Fibroblast of lung (primary cell): ENCODE measurements around the gene TRA2B. TPM values are rescaled to one million over a fixed set of nuclear protein-coding genes. Genes with fewer than 3 reads are reported as not detected.

ENCODE experiments used
- DNase-seq, 2 donors: peaks; one replicate each; pipeline versions ENCODE4 v3.0.0 to v3.0.0-alpha.2; 2010; ENCODE audit warnings: low read depth in 2 of 2
- H2AFZ ChIP-seq: 2 replicates; pipeline ENCODE4 v1.5.1; 2012; ENCODE audit warnings: low read length, control low read depth, inconsistent platforms
- H3K27ac ChIP-seq: 2 replicates; pipeline ENCODE4 v1.5.1; 2011; ENCODE audit warnings: low read length, control low read depth; ENCODE audit not compliant: insufficient read depth
- H3K27me3 ChIP-seq: 2 replicates; pipeline ENCODE4 v1.5.1; 2011; ENCODE audit warnings: mild to moderate bottlenecking, low read length; ENCODE audit not compliant: control insufficient read depth, insufficient read depth
- H3K36me3 ChIP-seq: 2 replicates; pipeline ENCODE4 v1.5.1; 2011; ENCODE audit warnings: low read length; ENCODE audit not compliant: control insufficient read depth, insufficient read depth
- H3K4me1 ChIP-seq: 2 replicates; pipeline ENCODE4 v1.5.1; 2011; ENCODE audit warnings: low read length; ENCODE audit not compliant: control insufficient read depth, insufficient read depth; ENCODE audit errors: extremely low read depth
- H3K4me2 ChIP-seq: 2 replicates; pipeline ENCODE4 v1.5.1; 2011; ENCODE audit warnings: low read length, control low read depth; ENCODE audit not compliant: insufficient read depth; ENCODE audit errors: extremely low read depth
- H3K4me3 ChIP-seq, 4 experiments: fragments of 200-600 bp in 1 of 4; sonication (generic) in 1 of 4; replicated peaks in 1 of 4; 2 replicates each; pipeline ENCODE4 v1.5.1; 2011 to 2016; ENCODE audit warnings: low read length in 4 of 4, low read depth in 3 of 4, mild to moderate bottlenecking in 3 of 4, control low read depth in 2 of 4, inconsistent platforms in 1 of 4, mixed read lengths in 1 of 4; ENCODE audit not compliant: insufficient read depth in 1 of 4; ENCODE audit errors: control extremely low read depth in 1 of 4
- H3K79me2 ChIP-seq: 2 replicates; pipeline ENCODE4 v1.5.1; 2012; ENCODE audit warnings: mild to moderate bottlenecking, low read length, inconsistent platforms; ENCODE audit not compliant: control insufficient read depth, insufficient read depth
- H3K9ac ChIP-seq: 2 replicates; pipeline ENCODE4 v1.5.1; 2011; ENCODE audit warnings: mild to moderate bottlenecking, low read length, control low read depth; ENCODE audit not compliant: insufficient read depth
- H3K9me3 ChIP-seq: 2 replicates; pipeline ENCODE4 v1.5.1; 2012; ENCODE audit warnings: low read depth, low read length; ENCODE audit not compliant: control insufficient read depth, insufficient read depth
- H4K20me1 ChIP-seq: 2 replicates; pipeline ENCODE4 v1.5.1; 2011; ENCODE audit warnings: low read length; ENCODE audit not compliant: control insufficient read depth, insufficient read depth; ENCODE audit errors: extremely low read depth
- CTCF ChIP-seq, 2 donors: IDR thresholded peaks in 1 of 2; conservative IDR thresholded peaks in 1 of 2; 1 replicate in 1 of 2; 2 replicates in 1 of 2; pipeline ENCODE4 v1.5.1; 2011 to 2012; ENCODE audit warnings: low read length in 2 of 2, control low read depth in 1 of 2, inconsistent platforms in 1 of 2, low read depth in 1 of 2, mild to moderate bottlenecking in 1 of 2
- EZH2 ChIP-seq: IDR thresholded peaks from 2 replicates; pipeline ENCODE4 v1.5.1; 2012; ENCODE audit warnings: low read length, control low read depth, mild to moderate bottlenecking; ENCODE audit errors: missing control alignments
- polyA plus RNA-seq, 2 donors: library from polyadenylated mRNA; depleted of rRNA in 1 of 2; stranded (reverse) in 1 of 2; unstranded in 1 of 2; fragments of >200 nt; gene quantifications; 2 replicates each; pipeline ENCODE4 v1.2.1, GENCODE V29; 2011 to 2012; ENCODE audit warnings: missing spikeins in 1 of 2
- total RNA-seq: library from RNA; depleted of rRNA; stranded (reverse); fragments of >200 nt; gene quantifications from 2 replicates; pipeline ENCODE4 v1.2.1, GENCODE V29; 2014

Gene TRA2B
- total and polyA plus RNA-seq, 2 donors (not counting 1 experiment from before 2014, with no cell fraction given) = 117 to 140 TPM

GRCh38 chr3:185866995-185867394 lies 70.8 kb downstream of the TRA2B start:
- Histone ChIP-seq H4K20me1 (no peaks in the 10 kb centered on the region), H3K4me3 (no peak overlapping the region), H3K27me3 (peaks cover 16% of the 10 kb centered on the region), H3K9me3 (no peaks in the 10 kb centered on the region), H3K79me2 (no peaks in the 10 kb centered on the region), H3K4me2 (no peak overlapping the region), H3K36me3 (no peaks in the 10 kb centered on the region), H3K27ac (no peak overlapping the region), H3K9ac (no peak overlapping the region), H2AFZ (no peak overlapping the region), H3K4me1 (no peaks in the 10 kb centered on the region)
- no peak for TF ChIP-seq EZH2
- TF ChIP-seq CTCF (conservative IDR thresholded peaks at IDR 0.05 in 1 of 2, IDR thresholded peaks at IDR 0.05 in 1 of 2; ENCODE audit: low read depth in 1 of 2, low read length in 2 of 2) = no peak
- no peak for DNase-seq

GRCh38 chr3:185866555-185866954 lies 71.3 kb downstream of the TRA2B start:
- Histone ChIP-seq H3K36me3 (no peaks in the 10 kb centered on the region), H3K4me1 (no peaks in the 10 kb centered on the region), H3K9ac (no peak overlapping the region), H3K4me2 (no peak overlapping the region), H3K9me3 (no peaks in the 10 kb centered on the region), H3K27ac (no peak overlapping the region), H2AFZ (no peak overlapping the region), H3K79me2 (no peaks in the 10 kb centered on the region), H4K20me1 (no peaks in the 10 kb centered on the region), H3K4me3 (no peak overlapping the region), H3K27me3 (peaks cover 16% of the 10 kb centered on the region)
- TF ChIP-seq CTCF (conservative IDR thresholded peaks at IDR 0.05 in 1 of 2, IDR thresholded peaks at IDR 0.05 in 1 of 2; ENCODE audit: low read depth in 1 of 2, low read length in 2 of 2) (no peak), EZH2 (no peak)
- DNase-seq = no peak

Other genes with a start within 250 kb of the TRA2B start
- 26.2 and 46.1 TPM in 2 replicates for gene IGF2BP2, start 113.0 kb downstream of the TRA2B start, total RNA-seq
- gene IGF2BP2, start 113.0 kb downstream of the TRA2B start, polyA plus RNA-seq = 5.5 and 7.1 TPM in 2 replicates
- 15.4 and 24.9 TPM in 2 replicates for gene ETV5, start 171.1 kb upstream of the TRA2B start, total RNA-seq
- gene ETV5, start 171.1 kb upstream of the TRA2B start, polyA plus RNA-seq = 23.1 and 43.1 TPM in 2 replicates